Measurements from ENCODE around the gene OAS2.
"Not testable (repeated sequence)": the region's sequence is repeated elsewhere in the genome, so short reads cannot be mapped to it uniquely, and the experiment has no call there.

- TF ChIP-seq CTCF (conservative IDR thresholded peaks at IDR 0.05; ENCODE audit: low read depth, low read length); EZH2 (IDR thresholded peaks at IDR 0.05; ENCODE audit: low read length, unreplicated experiment); EZH2phosphoT487 (IDR thresholded peaks at IDR 0.05; ENCODE audit: borderline replicate concordance, low read length): not testable (repeated sequence)
Observed at GRCh38 chr12:112988823-112989385, 10.6 kb downstream of the OAS2 start.
